DOHH2 (cell line): ENCODE data around the gene TCP10L.
"Not testable (repeated sequence)": the region's sequence is repeated elsewhere in the genome, so short reads cannot be mapped to it uniquely, and the experiment has no call there.

Experiments
- H3F3A ChIP-seq: fragments of 200-600 bp; sonication (generic), shearing (Covaris generic); 2 replicates; pipeline ENCODE4 v1.6.0; 2016; ENCODE audit warnings: antibody characterized with exemption, mild to moderate bottlenecking; ENCODE audit not compliant: control insufficient read depth, insufficient read depth
- H3K27ac ChIP-seq: fragments of 200-600 bp; sonication (generic); 2 replicates; pipeline ENCODE4 v1.5.1; 2014; ENCODE audit warnings: low read depth, mild to moderate bottlenecking, low read length, moderate library complexity
- H3K27me3 ChIP-seq: fragments of 200-600 bp; sonication (generic); 2 replicates; pipeline ENCODE4 v1.6.1; 2014; ENCODE audit warnings: mild to moderate bottlenecking, low read length, mixed read lengths; ENCODE audit not compliant: control insufficient read depth
- H3K36me3 ChIP-seq: fragments of 200-600 bp; sonication (generic); 2 replicates; pipeline ENCODE4 v1.6.1; 2014; ENCODE audit warnings: mild to moderate bottlenecking, low read length, moderate library complexity, mixed read lengths; ENCODE audit not compliant: control insufficient read depth
- H3K4me1 ChIP-seq: fragments of 200-600 bp; sonication (generic); 2 replicates; pipeline ENCODE4 v1.6.1; 2014; ENCODE audit warnings: mild to moderate bottlenecking, low read length, mixed read lengths; ENCODE audit not compliant: control insufficient read depth
- H3K4me2 ChIP-seq: fragments of 200-600 bp; sonication (generic); 2 replicates; pipeline ENCODE4 v1.6.0; 2014; ENCODE audit warnings: mild to moderate bottlenecking, low read length, moderate library complexity
- H3K4me3 ChIP-seq: fragments of 200-600 bp; sonication (generic); 2 replicates; pipeline ENCODE4 v1.5.1; 2014; ENCODE audit warnings: mild to moderate bottlenecking, low read length, mixed read lengths
- H3K79me2 ChIP-seq: fragments of 200-600 bp; sonication (generic); 2 replicates; pipeline ENCODE4 v1.6.1; 2014; ENCODE audit warnings: mild to moderate bottlenecking, low read length, mixed read lengths; ENCODE audit not compliant: control insufficient read depth
- H3K9me2 ChIP-seq: fragments of 200-600 bp; sonication (generic); replicated peaks from 2 replicates; pipeline ENCODE4 v1.6.1; 2014; ENCODE audit warnings: mild to moderate bottlenecking, low read length, mixed read lengths; ENCODE audit not compliant: control insufficient read depth
- H3K9me3 ChIP-seq: fragments of 200-600 bp; sonication (generic); 2 replicates; pipeline ENCODE4 v1.6.1; 2014; ENCODE audit warnings: antibody characterized with exemption, low read length, mixed read lengths; ENCODE audit not compliant: control insufficient read depth, insufficient read depth
- H4K20me1 ChIP-seq: fragments of 200-600 bp; sonication (generic); 2 replicates; pipeline ENCODE4 v1.6.0; 2014; ENCODE audit warnings: low read depth, mild to moderate bottlenecking, antibody characterized with exemption, low read length, moderate library complexity; ENCODE audit not compliant: control insufficient read depth, insufficient read depth
- EZH2phosphoT487 ChIP-seq: fragments of 200-600 bp; sonication (generic); IDR thresholded peaks from 2 replicates; pipeline ENCODE4 v1.6.1; 2017; ENCODE audit warnings: borderline replicate concordance, mild to moderate bottlenecking, antibody characterized with exemption, low read length, moderate library complexity, mixed read lengths
- TF ChIP-seq, protein P1 (sequence below): fragments of 200-600 bp; sonication (generic); IDR thresholded peaks from one replicate; pipeline ENCODE4 v1.5.1; 2014; ENCODE audit warnings: antibody characterized with exemption, mild to moderate bottlenecking, low read depth, low read length; ENCODE audit not compliant: poor library complexity, severe bottlenecking

The TCP10L gene

GRCh38 chr21:32544697-32545096, 40.6 kb downstream of the TCP10L start:
- no peak overlapping the region for H3K4me2 ChIP-seq
- H3K4me1 ChIP-seq: no peaks in the 10 kb centered on the region
- H4K20me1 ChIP-seq: no peaks in the 10 kb centered on the region
- H3K9me2 ChIP-seq: no peaks in the 10 kb centered on the region
- no peaks in the 10 kb centered on the region for H3K36me3 ChIP-seq
- H3K9me3 ChIP-seq: no peaks in the 10 kb centered on the region
- no peaks in the 10 kb centered on the region for H3F3A ChIP-seq
- TF ChIP-seq EZH2phosphoT487: no peak
- TF ChIP-seq, protein P1, sequence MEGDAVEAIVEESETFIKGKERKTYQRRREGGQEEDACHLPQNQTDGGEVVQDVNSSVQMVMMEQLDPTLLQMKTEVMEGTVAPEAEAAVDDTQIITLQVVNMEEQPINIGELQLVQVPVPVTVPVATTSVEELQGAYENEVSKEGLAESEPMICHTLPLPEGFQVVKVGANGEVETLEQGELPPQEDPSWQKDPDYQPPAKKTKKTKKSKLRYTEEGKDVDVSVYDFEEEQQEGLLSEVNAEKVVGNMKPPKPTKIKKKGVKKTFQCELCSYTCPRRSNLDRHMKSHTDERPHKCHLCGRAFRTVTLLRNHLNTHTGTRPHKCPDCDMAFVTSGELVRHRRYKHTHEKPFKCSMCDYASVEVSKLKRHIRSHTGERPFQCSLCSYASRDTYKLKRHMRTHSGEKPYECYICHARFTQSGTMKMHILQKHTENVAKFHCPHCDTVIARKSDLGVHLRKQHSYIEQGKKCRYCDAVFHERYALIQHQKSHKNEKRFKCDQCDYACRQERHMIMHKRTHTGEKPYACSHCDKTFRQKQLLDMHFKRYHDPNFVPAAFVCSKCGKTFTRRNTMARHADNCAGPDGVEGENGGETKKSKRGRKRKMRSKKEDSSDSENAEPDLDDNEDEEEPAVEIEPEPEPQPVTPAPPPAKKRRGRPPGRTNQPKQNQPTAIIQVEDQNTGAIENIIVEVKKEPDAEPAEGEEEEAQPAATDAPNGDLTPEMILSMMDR: no peak
- H3K79me2 ChIP-seq: no peaks in the 10 kb centered on the region
- H3K4me3 ChIP-seq: no peak overlapping the region
- no peaks in the 10 kb centered on the region for H3K27me3 ChIP-seq
- no peak overlapping the region for H3K27ac ChIP-seq

DNA sequence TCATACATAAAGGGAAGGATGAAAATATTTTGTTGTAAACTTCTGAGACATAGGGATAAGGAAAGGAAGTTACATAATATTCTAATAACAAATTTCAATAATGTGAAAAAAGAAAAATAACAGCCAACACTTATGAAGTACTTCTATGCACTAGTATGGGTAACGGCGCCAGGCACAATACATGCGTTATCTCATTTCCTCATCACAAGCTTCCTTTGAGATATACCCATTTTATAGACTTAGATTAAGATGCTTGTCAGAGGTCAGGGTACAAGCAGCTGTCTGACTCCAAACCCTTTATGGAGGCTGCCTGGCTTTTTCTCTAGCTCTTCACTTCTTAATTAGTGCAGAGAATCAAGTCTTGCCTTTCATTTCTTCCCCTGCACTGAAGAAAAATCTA, 41.3 kb downstream of the TCP10L start:
- H3K9me2 ChIP-seq: no peaks in the 10 kb centered on the region
- TF ChIP-seq EZH2phosphoT487: no peak
- TF ChIP-seq, protein P1: no peak
- no peaks in the 10 kb centered on the region for H3F3A ChIP-seq
- no peak overlapping the region for H3K4me3 ChIP-seq
- H4K20me1 ChIP-seq: no peaks in the 10 kb centered on the region
- H3K9me3 ChIP-seq: no peaks in the 10 kb centered on the region
- no peak overlapping the region for H3K4me2 ChIP-seq
- no peaks in the 10 kb centered on the region for H3K79me2 ChIP-seq
- no peaks in the 10 kb centered on the region for H3K4me1 ChIP-seq
- H3K36me3 ChIP-seq: no peaks in the 10 kb centered on the region
- no peaks in the 10 kb centered on the region for H3K27me3 ChIP-seq
- no peak overlapping the region for H3K27ac ChIP-seq

GRCh38 chr21:32543056-32543455, 42.3 kb downstream of the TCP10L start:
- not testable (repeated sequence) for H3K9me2 ChIP-seq, H4K20me1 ChIP-seq, H3K9me3 ChIP-seq, H3K36me3 ChIP-seq, H3K27ac ChIP-seq, H3K79me2 ChIP-seq, H3K27me3 ChIP-seq, H3K4me3 ChIP-seq, H3K4me1 ChIP-seq, H3K4me2 ChIP-seq, H3F3A ChIP-seq

GRCh38 chr21:32539378-32539777, 45.9 kb downstream of the TCP10L start:
- H3K27me3 ChIP-seq: no peaks in the 10 kb centered on the region; the same call in 1 of the 2 replicates
- no peaks in the 10 kb centered on the region for H3K36me3 ChIP-seq

More at GRCh38 chr21:32539378-32539777, 45.9 kb downstream of the TCP10L start:
- Histone ChIP-seq H3F3A (no peaks in the 10 kb centered on the region), H4K20me1 (no peaks in the 10 kb centered on the region), H3K4me1 (no peaks in the 10 kb centered on the region), H3K79me2 (no peaks in the 10 kb centered on the region), H3K4me2 (no peak overlapping the region), H3K27ac (no peak overlapping the region), H3K9me2 (no peaks in the 10 kb centered on the region), H3K4me3 (no peak overlapping the region), H3K9me3 (no peaks in the 10 kb centered on the region)
- TF ChIP-seq, protein P1: no peak
- TF ChIP-seq EZH2phosphoT487: no peak
